ENCODE measurements around the gene CNOT1.

DNA sequence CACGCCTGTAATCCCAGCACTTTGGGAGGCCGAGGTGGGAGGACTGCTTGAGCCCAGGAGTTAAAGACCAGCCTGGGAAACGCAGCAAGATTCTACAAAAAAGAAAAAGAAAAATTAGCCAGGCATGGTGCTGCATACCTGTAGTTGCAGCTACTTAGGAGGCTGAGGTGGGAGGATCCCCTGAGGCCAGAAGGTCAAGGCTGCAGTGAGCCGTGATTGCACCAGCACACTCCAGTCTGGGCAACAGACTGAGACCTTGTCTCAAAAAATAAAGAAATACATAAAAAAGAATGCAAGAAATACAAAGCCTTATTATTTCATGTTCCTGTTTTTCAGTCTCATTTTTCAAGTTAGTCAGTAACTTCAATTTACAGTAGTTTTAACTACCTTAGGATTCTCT, 5.9 kb upstream of the CNOT1 start:
- no peak for TF ChIP-seq EZH2 (IDR thresholded peaks at IDR 0.05; ENCODE audit: low read length)
- TF ChIP-seq, protein P1, sequence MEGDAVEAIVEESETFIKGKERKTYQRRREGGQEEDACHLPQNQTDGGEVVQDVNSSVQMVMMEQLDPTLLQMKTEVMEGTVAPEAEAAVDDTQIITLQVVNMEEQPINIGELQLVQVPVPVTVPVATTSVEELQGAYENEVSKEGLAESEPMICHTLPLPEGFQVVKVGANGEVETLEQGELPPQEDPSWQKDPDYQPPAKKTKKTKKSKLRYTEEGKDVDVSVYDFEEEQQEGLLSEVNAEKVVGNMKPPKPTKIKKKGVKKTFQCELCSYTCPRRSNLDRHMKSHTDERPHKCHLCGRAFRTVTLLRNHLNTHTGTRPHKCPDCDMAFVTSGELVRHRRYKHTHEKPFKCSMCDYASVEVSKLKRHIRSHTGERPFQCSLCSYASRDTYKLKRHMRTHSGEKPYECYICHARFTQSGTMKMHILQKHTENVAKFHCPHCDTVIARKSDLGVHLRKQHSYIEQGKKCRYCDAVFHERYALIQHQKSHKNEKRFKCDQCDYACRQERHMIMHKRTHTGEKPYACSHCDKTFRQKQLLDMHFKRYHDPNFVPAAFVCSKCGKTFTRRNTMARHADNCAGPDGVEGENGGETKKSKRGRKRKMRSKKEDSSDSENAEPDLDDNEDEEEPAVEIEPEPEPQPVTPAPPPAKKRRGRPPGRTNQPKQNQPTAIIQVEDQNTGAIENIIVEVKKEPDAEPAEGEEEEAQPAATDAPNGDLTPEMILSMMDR (optimal IDR thresholded peaks at IDR 0.05 in 1 of 3, IDR thresholded peaks at IDR 0.05 in 1 of 3, conservative IDR thresholded peaks at IDR 0.05 in 1 of 3; ENCODE audit: extremely low read depth in 1 of 3, insufficient read depth in 2 of 3, low read length in 3 of 3): no peak

All from keratinocyte (primary cell).